Activated CD4-positive, CD25-positive, alpha-beta regulatory T cell treated with anti-CD3 and anti-CD28 coated beads, Interleukin-2, amount 50 U/mL, for 24 hours (primary cell): ENCODE data around the gene PSMB11.
A peak's percentile ranks its signal among the peaks of the same experiment; 100 is the strongest.
"Not testable (repeated sequence)": the region's sequence is repeated elsewhere in the genome, so short reads cannot be mapped to it uniquely, and the experiment has no call there.

Source experiments
- ATAC-seq, 2 donors: fragments of 150-1000 bp; cut with Tn5 transposase; one replicate each; pipeline ENCODE4 v1.10.0; 2021; ENCODE audit warnings: mild to moderate bottlenecking in 1 of 2, moderate library complexity in 1 of 2

The PSMB11 gene

GRCh38 chr14:23042162-23042965, at the start of gene PSMB11:
Gene PSMB11 (plus strand): TSS chr14:23042212. CDS start chr14:23042226, 14 bp downstream.
- no peak for ATAC-seq

GRCh38 chr14:22993517-22993916, 48.5 kb upstream of the PSMB11 start:
- no peak for ATAC-seq

GRCh38 chr14:22994762-22995275, 47.2 kb upstream of the PSMB11 start:
- ATAC-seq: peak in 1 of 2 donors; percentile 62

GRCh38 chr14:22995889-22996625, 46.0 kb upstream of the PSMB11 start:
- no peak for ATAC-seq

GRCh38 chr14:22996768-22997654, 45.0 kb upstream of the PSMB11 start:
- ATAC-seq: no peak

- ATAC-seq: no peak
Observed at GRCh38 chr14:22997676-22998323, 44.2 kb upstream of the PSMB11 start.

GRCh38 chr14:22998329-22999012, 43.5 kb upstream of the PSMB11 start:
- ATAC-seq: no peak

- no peak for ATAC-seq
Observed at GRCh38 chr14:23000860-23001259, 41.2 kb upstream of the PSMB11 start.

- no peak for ATAC-seq
Observed at GRCh38 chr14:23002592-23002991, 39.4 kb upstream of the PSMB11 start.

GRCh38 chr14:23004274-23004673, 37.7 kb upstream of the PSMB11 start:
- not testable (repeated sequence) for ATAC-seq

- no peak for ATAC-seq
Observed at GRCh38 chr14:23005451-23006187, 36.4 kb upstream of the PSMB11 start.

GRCh38 chr14:23006188-23006534, 35.9 kb upstream of the PSMB11 start:
- ATAC-seq: no peak

GRCh38 chr14:23006544-23007419, 35.2 kb upstream of the PSMB11 start:
- peak; percentile 97 to 98 for ATAC-seq

- no peak for ATAC-seq
Observed at GRCh38 chr14:23008831-23009230, 33.2 kb upstream of the PSMB11 start.

- no peak for ATAC-seq
Observed at GRCh38 chr14:23009483-23009938, 32.5 kb upstream of the PSMB11 start.

GRCh38 chr14:23009939-23010726, 31.9 kb upstream of the PSMB11 start, which contains the start of gene C14orf93:
Gene C14orf93 (minus strand): TSS chr14:23010143. CDS start chr14:22999023, 11,120 bp downstream.
- peak; percentile 14 to 19 for ATAC-seq

GRCh38 chr14:23013054-23013748, 28.8 kb upstream of the PSMB11 start:
- ATAC-seq: no peak

- not testable (repeated sequence) for ATAC-seq
Observed at GRCh38 chr14:23013749-23014054, 28.3 kb upstream of the PSMB11 start.
